Stimulated activated CD8-positive, alpha-beta memory T cell treated with anti-CD3 and anti-CD28 coated beads, Interleukin-7, amount 100 ng/mL, for 48 hours (primary cell): Measurements from ENCODE around the gene SWAP70.

Experiments
- DNase-seq, 2 donors: peaks; one replicate each; pipeline ENCODE4 v3.0.0-alpha.2; 2020; ENCODE audit warnings: low read depth in 1 of 2; ENCODE audit errors: extremely low read depth in 1 of 2

The SWAP70 gene

GRCh38 chr11:9773524-9773923, 109.6 kb downstream of the SWAP70 start:
- DNase-seq, result no peak

GRCh38 chr11:9774109-9774508, 110.2 kb downstream of the SWAP70 start:
- DNase-seq, result no peak

- no peak for DNase-seq
These were observed 110.9 kb downstream of the SWAP70 start for GRCh38 chr11:9774591-9775397.

GRCh38 chr11:9775398-9775779, 111.5 kb downstream of the SWAP70 start:
- no peak for DNase-seq

GRCh38 chr11:9776203-9776602, 112.3 kb downstream of the SWAP70 start:
- no peak for DNase-seq

GRCh38 chr11:9777066-9777465, 113.2 kb downstream of the SWAP70 start:
- no peak for DNase-seq

- DNase-seq, result no peak
These were observed 113.6 kb downstream of the SWAP70 start for GRCh38 chr11:9777525-9777924.

- DNase-seq, result no peak
These were observed 117.1 kb downstream of the SWAP70 start for GRCh38 chr11:9780929-9781328.

GRCh38 chr11:9783986-9784385, 120.1 kb downstream of the SWAP70 start:
- DNase-seq, result no peak

- DNase-seq, result no peak
These were observed 120.9 kb downstream of the SWAP70 start for GRCh38 chr11:9784602-9785315.

GRCh38 chr11:9787260-9787659, 123.4 kb downstream of the SWAP70 start:
- no peak for DNase-seq

GRCh38 chr11:9787981-9788521, 124.2 kb downstream of the SWAP70 start:
- DNase-seq, result no peak

- no peak for DNase-seq
These were observed 126.0 kb downstream of the SWAP70 start for GRCh38 chr11:9789910-9790309.

GRCh38 chr11:9790703-9791102, 126.8 kb downstream of the SWAP70 start:
- DNase-seq, result no peak

GRCh38 chr11:9796266-9796665, 132.4 kb downstream of the SWAP70 start:
- DNase-seq, result no peak

- no peak for DNase-seq
These were observed 133.0 kb downstream of the SWAP70 start for GRCh38 chr11:9796854-9797253.

- no peak for DNase-seq
These were observed 133.4 kb downstream of the SWAP70 start for GRCh38 chr11:9797300-9797699.

GRCh38 chr11:9799886-9800285, 136.0 kb downstream of the SWAP70 start:
- no peak for DNase-seq

GRCh38 chr11:9802291-9802861, 138.5 kb downstream of the SWAP70 start:
- no peak for DNase-seq
